ENCODE measurements around the gene DGKI. TPM values are rescaled to one million over a fixed set of nuclear protein-coding genes. Genes with fewer than 3 reads are reported as not detected.

The DGKI gene
- polyA plus RNA-seq, 2 of the 4 experiments (the other 2 are of a cell fraction), result 0.05 to 0.08 TPM

DNA sequence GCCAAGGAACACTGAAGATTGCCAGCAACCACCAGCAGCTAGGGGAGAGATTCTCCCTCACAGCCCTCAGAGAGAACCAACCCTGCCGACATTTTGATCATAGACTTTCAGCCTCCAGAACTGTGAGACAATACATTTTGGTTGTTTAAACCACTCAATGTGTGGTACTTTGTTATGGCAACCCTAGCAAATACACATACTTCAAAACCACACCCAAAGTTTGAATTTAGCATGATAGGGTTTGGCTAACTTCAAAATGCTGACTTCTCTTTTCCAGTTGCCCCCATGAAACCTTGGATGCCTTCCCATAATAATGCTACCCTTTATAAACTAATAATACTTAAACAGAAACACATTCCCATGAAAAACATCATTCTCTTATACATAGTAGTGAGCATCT lies 149.8 kb downstream of the DGKI start:
- no peak overlapping the region for H3K4me3 ChIP-seq
- DNase-seq (ENCODE audit: low read depth in 1 of 2, low spot score in 1 of 2) (no peak), FAIRE-seq (no peak), ATAC-seq (no peak)
- ChIA-PET CTCF (no interaction called here), POLR2A (no interaction called here)
- 17% methylated on average over 1 of the region's 1 CpG for WGBS (ENCODE audit: missing lambda C conversion rate)
- H3K27ac ChIP-seq, result no peak overlapping the region
- no peaks in the 10 kb centered on the region for H3K9me3 ChIP-seq
- no peaks in the 10 kb centered on the region for H3K4me1 ChIP-seq
- H3K4me2 ChIP-seq, result no peak overlapping the region
- TF ChIP-seq EHF (CRISPR knock-in tag; IDR thresholded peaks at IDR 0.05), result no peak
- no peak for TF ChIP-seq TFCP2L1 (CRISPR knock-in tag; IDR thresholded peaks at IDR 0.05)
- no peak for TF ChIP-seq NR3C1 (IDR thresholded peaks at IDR 0.05)
- no peak for TF ChIP-seq CBX2 (IDR thresholded peaks at IDR 0.05; ENCODE audit: borderline replicate concordance, low read depth)
- TF ChIP-seq ESRRA (IDR thresholded peaks at IDR 0.05; ENCODE audit: borderline replicate concordance, low read length), result no peak
- no peak for TF ChIP-seq TP53 (CRISPR knock-in tag; IDR thresholded peaks at IDR 0.05)
- no peak for TF ChIP-seq HMGXB4 (CRISPR knock-in tag; IDR thresholded peaks at IDR 0.05; ENCODE audit: borderline replicate concordance)
- no peak for TF ChIP-seq SREBF2 (IDR thresholded peaks at IDR 0.05)
- no peak for TF ChIP-seq ZSCAN20 (CRISPR knock-in tag; IDR thresholded peaks at IDR 0.05)
- TF ChIP-seq ZNF302 (CRISPR knock-in tag; IDR thresholded peaks at IDR 0.05), result no peak
- no peak for TF ChIP-seq ELK1 (IDR thresholded peaks at IDR 0.05; ENCODE audit: low read depth, low read length)
- TF ChIP-seq CTCF (IDR thresholded peaks at IDR 0.05), result no peak
- TF ChIP-seq HDAC2 (IDR thresholded peaks at IDR 0.05), result no peak
- TF ChIP-seq CBX8 (IDR thresholded peaks at IDR 0.05), result no peak
- TF ChIP-seq POLR2AphosphoS2 (conservative IDR thresholded peaks at IDR 0.05; ENCODE audit: low read length), result no peak

DNA sequence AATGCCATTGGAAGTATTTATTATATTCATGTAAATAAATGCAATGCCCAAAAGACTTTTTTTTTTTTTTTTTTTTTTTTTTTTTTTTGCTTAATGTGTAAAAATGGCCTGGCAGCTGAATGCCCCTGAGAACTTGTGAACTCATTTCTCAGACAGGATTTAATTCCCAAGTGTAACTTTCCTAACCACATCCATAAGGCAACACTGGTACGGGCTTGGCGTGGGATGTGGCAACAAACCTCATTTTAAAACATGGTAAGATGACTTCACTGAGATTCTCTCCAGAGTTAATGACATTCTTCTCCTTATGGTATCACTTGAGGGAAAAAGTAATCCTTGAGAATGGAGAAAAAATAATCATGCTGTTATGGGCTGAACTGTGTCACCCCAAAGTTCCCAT lies 150.4 kb downstream of the DGKI start:
- ChIA-PET POLR2A (no interaction called here), CTCF (no interaction called here)
- FAIRE-seq (no peak), DNase-seq (ENCODE audit: low read depth in 1 of 2, low spot score in 1 of 2) (no peak), ATAC-seq (no peak)
- 31% methylated on average over 2 of the region's 2 CpGs for WGBS (ENCODE audit: missing lambda C conversion rate)
- H3K4me2 ChIP-seq, result no peak overlapping the region
- H3K27ac ChIP-seq, result no peak overlapping the region
- H3K4me3 ChIP-seq, result no peak overlapping the region
- no peaks in the 10 kb centered on the region for H3K9me3 ChIP-seq
- H3K4me1 ChIP-seq, result no peaks in the 10 kb centered on the region
- TF ChIP-seq SMC3 (IDR thresholded peaks at IDR 0.05) (no peak), RCOR1 (IDR thresholded peaks at IDR 0.05; ENCODE audit: low read depth, low read length) (no peak), ZFP36 (IDR thresholded peaks at IDR 0.05; ENCODE audit: borderline replicate concordance, partially characterized antibody) (no peak), ZC3H11A (IDR thresholded peaks at IDR 0.05) (no peak), ZNF302 (CRISPR knock-in tag; IDR thresholded peaks at IDR 0.05) (no peak)

- Histone ChIP-seq H3K4me3 (no peak overlapping the region), H3K4me2 (no peak overlapping the region), H3K4me1 (no peaks in the 10 kb centered on the region), H3K27ac (no peak overlapping the region), H3K9me3 (no peaks in the 10 kb centered on the region)
- FAIRE-seq, result no peak
- ChIA-PET CTCF (no interaction called here), POLR2A (no interaction called here)
- ATAC-seq, result no peak
- 29% methylated on average over 7 of the region's 7 CpGs for WGBS (ENCODE audit: missing lambda C conversion rate)
- no peak for DNase-seq (ENCODE audit: low read depth in 1 of 2, low spot score in 1 of 2)
- TF ChIP-seq FOXS1 (CRISPR knock-in tag; IDR thresholded peaks at IDR 0.05), result no peak
- no peak for TF ChIP-seq ZSCAN20 (CRISPR knock-in tag; IDR thresholded peaks at IDR 0.05)
- no peak for TF ChIP-seq CEBPB (IDR thresholded peaks at IDR 0.05)
- no peak for TF ChIP-seq HMGXB4 (CRISPR knock-in tag; IDR thresholded peaks at IDR 0.05; ENCODE audit: borderline replicate concordance)
- TF ChIP-seq PHF8 (IDR thresholded peaks at IDR 0.05; ENCODE audit: borderline replicate concordance, low read depth), result no peak
- no peak for TF ChIP-seq SREBF2 (IDR thresholded peaks at IDR 0.05)
- TF ChIP-seq REST (IDR thresholded peaks at IDR 0.05), result no peak
- no peak for TF ChIP-seq ELK1 (IDR thresholded peaks at IDR 0.05; ENCODE audit: low read depth, low read length)
- TF ChIP-seq EHF (CRISPR knock-in tag; IDR thresholded peaks at IDR 0.05), result no peak
Measured at GRCh38 chr7:137695942-137696341, 150.8 kb downstream of the DGKI start.
